ENCODE measurements around the gene OAT.

The OAT gene

DNA sequence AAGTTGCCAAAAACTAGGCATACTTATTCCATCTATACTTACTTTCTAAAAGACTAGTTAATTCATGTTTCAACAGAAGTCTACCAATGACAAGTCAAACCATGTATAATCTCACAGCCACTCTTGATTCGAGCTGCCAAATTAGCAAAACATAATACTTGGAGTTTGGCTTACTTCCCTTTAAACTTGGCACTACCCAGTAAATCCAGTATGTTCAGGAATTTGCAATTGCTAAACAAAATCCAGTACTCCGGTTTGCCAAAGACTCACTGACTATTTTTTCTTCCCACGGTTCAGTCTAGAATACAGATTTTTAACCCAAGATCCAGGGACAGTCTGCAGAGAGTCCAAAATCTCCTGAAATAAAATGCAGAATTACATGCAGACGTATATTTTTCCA lies 4.6 kb downstream of the OAT start:
- no peaks in the 10 kb centered on the region for H3K9me3 ChIP-seq
- intact Hi-C loops (cut with DNase I; ENCODE audit: low total_unique reads): loop anchor here (10.0 kb wide), 1 partner anchor 321 kb away; no protein-coding TSS in a partner anchor
- peak overlapping the region; percentile 59 to 68 for H3K27ac ChIP-seq
- H3K27me3 ChIP-seq: no peaks in the 10 kb centered on the region
- TF ChIP-seq, protein P1, sequence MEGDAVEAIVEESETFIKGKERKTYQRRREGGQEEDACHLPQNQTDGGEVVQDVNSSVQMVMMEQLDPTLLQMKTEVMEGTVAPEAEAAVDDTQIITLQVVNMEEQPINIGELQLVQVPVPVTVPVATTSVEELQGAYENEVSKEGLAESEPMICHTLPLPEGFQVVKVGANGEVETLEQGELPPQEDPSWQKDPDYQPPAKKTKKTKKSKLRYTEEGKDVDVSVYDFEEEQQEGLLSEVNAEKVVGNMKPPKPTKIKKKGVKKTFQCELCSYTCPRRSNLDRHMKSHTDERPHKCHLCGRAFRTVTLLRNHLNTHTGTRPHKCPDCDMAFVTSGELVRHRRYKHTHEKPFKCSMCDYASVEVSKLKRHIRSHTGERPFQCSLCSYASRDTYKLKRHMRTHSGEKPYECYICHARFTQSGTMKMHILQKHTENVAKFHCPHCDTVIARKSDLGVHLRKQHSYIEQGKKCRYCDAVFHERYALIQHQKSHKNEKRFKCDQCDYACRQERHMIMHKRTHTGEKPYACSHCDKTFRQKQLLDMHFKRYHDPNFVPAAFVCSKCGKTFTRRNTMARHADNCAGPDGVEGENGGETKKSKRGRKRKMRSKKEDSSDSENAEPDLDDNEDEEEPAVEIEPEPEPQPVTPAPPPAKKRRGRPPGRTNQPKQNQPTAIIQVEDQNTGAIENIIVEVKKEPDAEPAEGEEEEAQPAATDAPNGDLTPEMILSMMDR (IDR thresholded peaks at IDR 0.05): no peak
- H3K36me3 ChIP-seq: peaks cover 4 to 16% (median 6%) of the 10 kb centered on the region in 3 donors
- H3K4me3 ChIP-seq: peak overlapping the region in 1 of 2 donors; percentile 8
- H3K4me1 ChIP-seq: peaks cover 0 to 49% (median 42%) of the 10 kb centered on the region in 4 donors
- no peak for DNase-seq

DNA sequence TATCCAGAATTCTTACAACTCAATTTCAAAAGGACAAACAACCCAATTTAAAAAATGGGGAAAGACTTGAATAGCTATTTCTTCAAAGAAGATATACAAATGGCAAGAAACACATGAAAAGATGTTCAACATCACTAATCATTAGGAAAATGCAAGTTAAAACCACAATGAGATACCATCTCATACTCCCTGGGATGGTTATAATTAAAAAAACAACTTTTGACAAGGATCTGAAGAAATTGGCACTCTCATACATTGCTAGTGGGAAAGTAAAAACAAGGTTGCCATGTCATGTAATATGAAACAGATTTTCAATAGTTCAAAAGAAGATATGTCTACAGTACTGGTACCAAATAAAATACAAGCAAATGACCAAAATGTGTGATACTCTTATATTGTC lies 9.0 kb downstream of the OAT start:
- intact Hi-C loops (cut with DNase I; ENCODE audit: low total_unique reads): loop anchor here (10.0 kb wide), 1 partner anchor 325 kb away; no protein-coding TSS in a partner anchor
- TF ChIP-seq, protein P1 (IDR thresholded peaks at IDR 0.05): no peak

DNA sequence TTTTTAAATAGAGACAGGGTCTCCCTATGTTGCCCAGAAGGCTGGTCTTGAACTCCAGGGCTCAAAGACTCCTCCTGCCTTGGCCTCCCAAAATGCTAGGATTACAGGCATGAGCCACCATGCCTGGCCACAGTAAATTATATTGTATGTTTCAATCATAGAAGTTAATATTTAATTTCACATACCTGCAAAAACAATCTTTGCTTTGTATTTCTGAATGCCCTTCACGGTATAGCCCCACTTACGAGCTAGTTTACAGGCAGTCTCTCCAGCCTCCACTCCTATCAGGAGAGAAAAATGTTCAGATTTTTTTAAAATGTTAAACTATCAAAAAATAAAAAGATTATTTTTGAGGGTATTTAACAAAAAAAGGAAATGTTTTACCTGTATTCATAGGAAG lies 10.4 kb downstream of the OAT start:
- Histone ChIP-seq H3K4me3 (no peak overlapping the region), H3K9me3 (no peaks in the 10 kb centered on the region), H3K4me1 (peaks cover 0 to 11% (median 2%) of the 10 kb centered on the region in 4 donors), H3K36me3 (peaks cover 45 to 71% (median 52%) of the 10 kb centered on the region in 3 donors), H3K27ac (no peak overlapping the region), H3K27me3 (no peaks in the 10 kb centered on the region)
- TF ChIP-seq, protein P1 (IDR thresholded peaks at IDR 0.05): no peak
- no peak for DNase-seq
- intact Hi-C loops (cut with DNase I; ENCODE audit: low total_unique reads): no loop called here

More for the DNA sequence above, 9.0 kb downstream of the OAT start:
- Histone ChIP-seq H3K36me3 (peaks cover 34 to 58% (median 39%) of the 10 kb centered on the region in 3 donors), H3K4me1 (peaks cover 0 to 23% (median 14%) of the 10 kb centered on the region in 4 donors), H3K9me3 (no peaks in the 10 kb centered on the region), H3K27me3 (no peaks in the 10 kb centered on the region), H3K27ac (no peak overlapping the region), H3K4me3 (no peak overlapping the region)
- no peak for DNase-seq

DNA sequence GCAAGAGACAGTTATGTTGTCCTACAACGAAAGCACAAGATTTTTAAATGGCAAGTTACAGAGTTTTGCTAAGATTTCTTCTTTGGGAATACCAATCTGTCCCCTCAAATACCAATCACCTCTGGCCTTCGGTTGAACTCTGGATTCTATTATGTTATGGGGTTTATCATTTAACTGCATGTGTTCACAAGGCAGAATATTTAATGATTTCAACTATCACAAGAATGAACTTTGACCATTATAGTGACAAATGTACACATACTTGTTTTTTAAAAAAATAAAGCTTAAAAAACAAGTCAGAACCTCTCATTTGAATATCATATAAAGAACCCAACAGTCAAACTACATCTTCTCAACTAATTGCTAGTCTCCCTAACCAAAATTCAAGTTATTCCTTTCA lies 11.3 kb downstream of the OAT start:
- Histone ChIP-seq H3K27me3 (no peaks in the 10 kb centered on the region), H3K4me1 (peaks cover 0 to 9% (median 0%) of the 10 kb centered on the region in 4 donors), H3K9me3 (no peaks in the 10 kb centered on the region), H3K27ac (no peak overlapping the region), H3K4me3 (no peak overlapping the region), H3K36me3 (peaks cover 53 to 80% (median 61%) of the 10 kb centered on the region in 3 donors)
- intact Hi-C loops (cut with DNase I; ENCODE audit: low total_unique reads): no loop called here
- TF ChIP-seq, protein P1 (IDR thresholded peaks at IDR 0.05): no peak
- no peak for DNase-seq

DNA sequence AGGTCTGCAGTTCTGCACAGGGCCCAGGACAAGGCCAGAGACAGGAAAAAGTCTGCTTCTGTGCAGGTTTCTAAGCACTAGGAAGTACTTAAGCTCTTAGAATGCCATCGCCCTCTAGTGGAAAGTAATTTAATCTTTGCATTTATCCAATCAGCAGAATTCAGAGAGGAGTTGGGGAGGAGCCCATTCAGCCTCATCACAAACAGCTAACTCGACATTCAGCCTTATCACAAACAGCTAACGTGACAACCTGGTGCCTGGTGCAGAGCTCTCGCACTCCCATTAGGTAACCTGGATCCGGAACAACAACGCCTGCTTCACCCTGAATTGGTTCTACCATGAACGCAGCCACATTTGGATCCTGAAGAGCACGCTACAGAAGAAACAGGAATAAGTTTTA lies 15.2 kb downstream of the OAT start:
- Histone ChIP-seq H3K27ac (no peak overlapping the region), H3K36me3 (peaks cover 82 to 98% (median 91%) of the 10 kb centered on the region in 3 donors), H3K4me1 (no peaks in the 10 kb centered on the region), H3K9me3 (no peaks in the 10 kb centered on the region), H3K4me3 (no peak overlapping the region), H3K27me3 (no peaks in the 10 kb centered on the region)
- intact Hi-C loops (cut with DNase I; ENCODE audit: low total_unique reads): no loop called here
- TF ChIP-seq, protein P1 (IDR thresholded peaks at IDR 0.05): peak; percentile 39 to 46
- DNase-seq: no peak

DNA sequence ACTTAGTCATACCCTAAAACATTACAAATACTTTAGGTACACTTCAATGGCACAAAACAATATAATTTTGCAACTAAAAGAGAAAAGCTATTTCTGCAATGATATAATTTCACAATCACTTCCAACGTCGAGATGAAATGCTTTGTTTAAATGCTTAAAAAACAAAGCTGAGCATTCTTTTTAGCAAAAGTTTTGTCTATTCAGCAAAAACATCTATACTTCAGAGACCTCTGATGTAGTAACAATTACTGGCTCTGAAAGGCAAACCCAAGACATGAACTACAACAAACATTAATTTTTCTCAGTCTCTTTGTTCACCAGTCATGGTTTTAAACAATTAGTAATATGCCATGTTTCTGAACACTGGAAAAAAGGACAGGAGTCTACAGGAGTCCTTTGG lies 16.4 kb downstream of the OAT start:
- DNase-seq: no peak
- Histone ChIP-seq H3K27me3 (no peaks in the 10 kb centered on the region), H3K27ac (no peak overlapping the region), H3K9me3 (no peaks in the 10 kb centered on the region), H3K4me1 (no peaks in the 10 kb centered on the region), H3K4me3 (no peak overlapping the region), H3K36me3 (peaks cover 87 to 99% (median 96%) of the 10 kb centered on the region in 3 donors)
- TF ChIP-seq, protein P1 (IDR thresholded peaks at IDR 0.05): no peak
- intact Hi-C loops (cut with DNase I; ENCODE audit: low total_unique reads): no loop called here

All from tibial artery (tissue), 4 donors.